ENCODE results near the gene C5orf15.

C5orf15 gene

GRCh38 chr5:133993185-133993936, 24.9 kb upstream of the C5orf15 start:
- peak; percentile 95 for DNase-seq (ENCODE audit: low read depth)
- no peak for TF ChIP-seq CTCF (IDR thresholded peaks at IDR 0.05; ENCODE audit: control insufficient read depth, extremely low read depth, insufficient read depth)
- H3K4me3 ChIP-seq (ENCODE audit: low read depth, low read length) = no peak overlapping the region

- H3K4me3 ChIP-seq (ENCODE audit: low read depth, low read length) = peak overlapping the region; percentile 6; the same call in 1 of the 2 replicates
- TF ChIP-seq CTCF (IDR thresholded peaks at IDR 0.05; ENCODE audit: control insufficient read depth, extremely low read depth, insufficient read depth) = no peak
- DNase-seq (ENCODE audit: low read depth) = no peak
These were observed 24.2 kb upstream of the C5orf15 start for GRCh38 chr5:133992429-133993155.

GRCh38 chr5:133991171-133991910, 22.9 kb upstream of the C5orf15 start:
- no peak for DNase-seq (ENCODE audit: low read depth)
- TF ChIP-seq CTCF (IDR thresholded peaks at IDR 0.05; ENCODE audit: control insufficient read depth, extremely low read depth, insufficient read depth) = no peak
- no peak overlapping the region for H3K4me3 ChIP-seq (ENCODE audit: low read depth, low read length)

DNA sequence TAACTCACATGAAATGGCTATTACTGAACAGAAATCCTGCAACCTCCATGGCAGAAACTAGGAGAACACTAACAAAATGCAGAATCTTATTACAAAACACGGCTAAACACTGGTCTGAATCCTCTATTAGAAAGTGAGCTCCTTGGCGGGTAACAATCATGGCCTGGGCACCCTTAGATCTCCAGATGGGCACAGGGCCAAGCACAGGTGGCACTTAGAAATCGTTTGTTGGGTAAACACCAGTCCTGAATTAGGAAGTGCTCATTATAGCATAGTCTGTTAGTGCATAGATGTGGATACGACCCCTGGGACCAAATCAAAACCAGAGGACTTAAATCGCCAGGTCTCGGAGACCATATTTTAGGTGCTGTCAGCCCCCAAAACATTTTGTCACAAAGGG, 22.0 kb upstream of the C5orf15 start:
- H3K4me3 ChIP-seq (ENCODE audit: low read depth, low read length) = no peak overlapping the region
- DNase-seq (ENCODE audit: low read depth) = no peak
- TF ChIP-seq CTCF (IDR thresholded peaks at IDR 0.05; ENCODE audit: control insufficient read depth, extremely low read depth, insufficient read depth) = no peak

DNA sequence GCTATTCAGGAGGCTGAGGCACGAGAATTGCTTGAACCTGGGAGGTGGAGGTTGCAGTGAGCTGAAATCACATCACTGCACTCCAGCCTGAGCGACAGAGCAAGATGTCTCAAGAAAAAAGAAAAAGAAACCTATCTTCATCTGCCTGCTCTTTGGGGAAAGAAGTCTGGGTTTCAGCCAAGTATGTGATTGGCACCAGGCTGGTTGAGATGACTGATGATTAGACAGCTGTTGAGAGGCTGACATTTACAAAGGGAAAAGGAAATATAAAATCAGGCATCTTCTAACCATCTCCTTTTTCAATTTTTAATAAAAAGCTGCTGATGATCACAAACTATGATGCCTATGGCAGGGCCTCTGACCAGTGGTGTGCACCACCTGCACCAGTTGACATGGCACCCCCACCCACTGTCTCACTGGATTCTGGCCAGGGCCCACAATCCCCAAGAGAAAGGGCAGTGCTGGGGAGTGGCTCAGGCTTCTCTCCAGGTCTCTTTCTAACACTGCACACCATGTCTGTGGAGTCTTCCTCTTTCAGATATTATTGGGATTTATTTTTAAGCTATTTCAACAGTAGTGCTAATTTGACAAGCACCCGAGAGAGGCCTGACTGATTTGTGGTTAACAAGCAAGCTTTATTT, 17.2 kb upstream of the C5orf15 start:
- H3K4me3 ChIP-seq (ENCODE audit: low read depth, low read length) = no peak overlapping the region
- TF ChIP-seq CTCF (IDR thresholded peaks at IDR 0.05; ENCODE audit: control insufficient read depth, extremely low read depth, insufficient read depth) = no peak
- no peak for DNase-seq (ENCODE audit: low read depth)

- no peak for DNase-seq (ENCODE audit: low read depth)
- TF ChIP-seq CTCF (IDR thresholded peaks at IDR 0.05; ENCODE audit: control insufficient read depth, extremely low read depth, insufficient read depth) = no peak
- no peak overlapping the region for H3K4me3 ChIP-seq (ENCODE audit: low read depth, low read length)
These were observed 15.2 kb upstream of the C5orf15 start for GRCh38 chr5:133983674-133984073.
